ENCODE measurements around the gene TMEM163. TPM values are rescaled to one million over a fixed set of nuclear protein-coding genes. Genes with fewer than 3 reads are reported as not detected.

Gene TMEM163
- total and polyA plus RNA-seq, 4 donors: 13.7 to 77.7 (median 53.6) TPM

DNA sequence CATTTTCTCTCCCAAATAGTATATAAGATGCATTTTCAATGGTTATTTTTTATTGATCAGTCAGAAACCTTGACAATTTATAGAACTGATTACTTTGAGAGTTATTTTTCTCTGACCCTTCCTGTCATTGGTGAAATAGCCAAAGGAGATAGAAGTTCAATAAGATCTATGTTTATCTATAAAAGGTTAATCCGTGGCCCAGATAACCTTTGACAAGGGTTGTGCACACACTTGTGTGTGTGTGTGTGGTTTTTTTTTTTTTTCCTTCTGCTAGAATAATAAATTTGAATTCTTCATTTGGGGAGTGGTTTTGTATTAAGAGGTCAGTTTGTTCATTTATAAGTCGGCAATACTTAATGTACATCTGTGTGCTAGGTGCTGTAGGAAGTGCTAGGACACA is 304.9 kb downstream of the TMEM163 start:
- Histone ChIP-seq H3K9me3 (ENCODE audit: control insufficient read depth, insufficient read depth, low read length) (no peaks in the 10 kb centered on the region), H3K4me3 (ENCODE audit: low read depth, low read length) (no peak overlapping the region), H3K36me3 (ENCODE audit: control insufficient read depth, insufficient read depth, low read length) (peaks cover 2% of the 10 kb centered on the region), H3K27me3 (ENCODE audit: control insufficient read depth, insufficient read depth, low read length) (no peaks in the 10 kb centered on the region), H3K27ac (ENCODE audit: low read depth, low read length) (no peak overlapping the region), H3K4me1 (ENCODE audit: control insufficient read depth, insufficient read depth, low read length) (peaks cover 17% of the 10 kb centered on the region)
- no CpG with 5 or more reads among the region's 2 CpGs for WGBS (ENCODE audit: insufficient coverage)
- no peak for DNase-seq (ENCODE audit: low read depth in 4 of 6, low spot score in 6 of 6)

DNA sequence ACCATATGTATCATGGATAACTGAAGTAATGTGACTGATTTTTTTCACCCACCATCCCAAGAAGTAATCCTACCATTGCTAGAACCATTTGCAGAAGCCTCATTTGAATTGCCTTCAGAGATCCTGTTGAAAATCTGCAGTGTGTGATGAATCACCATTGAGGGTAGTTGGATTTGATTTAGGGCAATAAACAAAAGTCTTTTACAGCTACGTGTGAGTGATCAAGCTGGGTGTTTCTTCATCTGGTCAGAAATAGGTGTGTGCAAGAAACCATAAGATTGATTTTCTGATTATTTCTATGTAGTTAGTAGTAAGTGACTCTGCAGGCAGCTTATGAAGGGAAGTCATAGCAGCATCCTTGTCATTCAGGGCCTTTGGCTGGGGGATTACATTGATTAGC is 305.4 kb downstream of the TMEM163 start:
- 67% methylated on average over 1 of the region's 1 CpG for WGBS (ENCODE audit: insufficient coverage)
- Histone ChIP-seq H3K27ac (ENCODE audit: low read depth, low read length) (no peak overlapping the region), H3K4me1 (ENCODE audit: control insufficient read depth, insufficient read depth, low read length) (peaks cover 17% of the 10 kb centered on the region)

DNA sequence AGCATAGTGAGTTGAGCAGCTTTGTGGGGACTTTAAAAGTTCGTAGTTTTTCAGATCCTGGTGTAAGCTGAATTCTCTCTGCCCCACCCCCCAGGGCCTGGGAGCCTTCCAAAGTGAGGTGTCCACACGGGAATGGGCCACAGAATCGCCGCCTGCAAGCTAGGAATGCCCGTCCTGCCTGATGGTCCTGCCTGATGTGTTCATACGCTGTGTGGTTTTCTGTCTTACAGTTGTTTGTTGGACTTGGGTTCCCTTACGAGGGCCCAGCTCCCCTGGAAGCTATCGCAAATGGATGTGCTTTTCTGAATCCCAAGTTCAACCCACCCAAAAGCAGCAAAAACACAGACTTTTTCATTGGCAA is 306.2 kb downstream of the TMEM163 start:
- H3K4me1 ChIP-seq (ENCODE audit: control insufficient read depth, insufficient read depth, low read length): peaks cover 17% of the 10 kb centered on the region
- no peaks in the 10 kb centered on the region for H3K9me3 ChIP-seq (ENCODE audit: control insufficient read depth, insufficient read depth, low read length)
- DNase-seq (ENCODE audit: low read depth in 4 of 6, low spot score in 6 of 6): no peak
- no peak overlapping the region for H3K4me3 ChIP-seq (ENCODE audit: low read depth, low read length)
- no peaks in the 10 kb centered on the region for H3K27me3 ChIP-seq (ENCODE audit: control insufficient read depth, insufficient read depth, low read length)
- H3K36me3 ChIP-seq (ENCODE audit: control insufficient read depth, insufficient read depth, low read length): peaks cover 2% of the 10 kb centered on the region
- H3K27ac ChIP-seq (ENCODE audit: low read depth, low read length): peak overlapping the region; percentile 29
- WGBS (ENCODE audit: insufficient coverage): 43% methylated on average over 1 of the region's 8 CpGs

More for the DNA sequence above, 305.4 kb downstream of the TMEM163 start:
- Histone ChIP-seq H3K9me3 (ENCODE audit: control insufficient read depth, insufficient read depth, low read length) (no peaks in the 10 kb centered on the region), H3K4me3 (ENCODE audit: low read depth, low read length) (no peak overlapping the region), H3K27me3 (ENCODE audit: control insufficient read depth, insufficient read depth, low read length) (no peaks in the 10 kb centered on the region), H3K36me3 (ENCODE audit: control insufficient read depth, insufficient read depth, low read length) (peaks cover 2% of the 10 kb centered on the region)
- DNase-seq (ENCODE audit: low read depth in 4 of 6, low spot score in 6 of 6): no peak

DNA sequence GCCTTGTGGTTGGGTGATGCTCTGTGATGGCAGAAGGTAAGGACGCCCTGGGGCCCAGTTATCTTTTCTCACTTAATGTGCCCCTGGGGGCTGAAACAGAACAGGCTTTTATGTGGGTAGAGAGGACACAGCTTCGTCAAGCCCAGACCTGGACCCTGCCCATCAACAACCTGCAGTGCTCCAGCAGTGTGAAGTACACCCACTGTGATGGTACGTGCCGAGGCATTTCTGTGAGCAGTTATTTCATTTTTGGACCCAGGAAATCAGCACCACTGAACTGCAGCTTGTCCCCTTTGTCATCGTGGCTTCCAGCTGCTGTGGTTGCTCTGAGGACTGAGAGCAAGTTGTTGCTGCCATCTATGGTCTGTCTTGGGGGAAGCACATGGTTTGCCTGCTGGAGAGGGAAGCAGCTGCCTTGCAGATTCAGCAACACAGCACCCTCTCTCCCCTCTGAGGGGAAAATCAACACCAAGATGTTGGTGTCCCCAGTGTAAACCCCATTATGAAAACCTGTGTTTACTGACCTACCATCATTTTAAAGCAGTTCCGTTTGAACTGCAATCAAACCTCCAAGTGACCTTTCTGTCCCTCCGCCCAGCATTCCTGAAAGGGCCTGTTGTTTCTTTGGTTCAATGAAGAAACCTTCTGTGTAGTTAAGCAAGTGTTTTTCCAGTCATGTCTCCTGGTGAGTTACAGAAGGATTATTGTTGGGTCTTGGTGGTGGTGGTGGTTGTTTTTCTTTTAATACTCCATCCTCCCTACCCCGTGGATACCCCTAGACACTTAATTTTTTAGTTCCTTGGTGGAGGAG is 306.8 kb downstream of the TMEM163 start:
- H3K27ac ChIP-seq (ENCODE audit: low read depth, low read length): peak overlapping the region; percentile 29
- H3K4me3 ChIP-seq (ENCODE audit: low read depth, low read length): peak overlapping the region; percentile 1
- DNase-seq (ENCODE audit: low read depth in 4 of 6, low spot score in 6 of 6): peak; percentile 74 to 98 (median 82)

DNA sequence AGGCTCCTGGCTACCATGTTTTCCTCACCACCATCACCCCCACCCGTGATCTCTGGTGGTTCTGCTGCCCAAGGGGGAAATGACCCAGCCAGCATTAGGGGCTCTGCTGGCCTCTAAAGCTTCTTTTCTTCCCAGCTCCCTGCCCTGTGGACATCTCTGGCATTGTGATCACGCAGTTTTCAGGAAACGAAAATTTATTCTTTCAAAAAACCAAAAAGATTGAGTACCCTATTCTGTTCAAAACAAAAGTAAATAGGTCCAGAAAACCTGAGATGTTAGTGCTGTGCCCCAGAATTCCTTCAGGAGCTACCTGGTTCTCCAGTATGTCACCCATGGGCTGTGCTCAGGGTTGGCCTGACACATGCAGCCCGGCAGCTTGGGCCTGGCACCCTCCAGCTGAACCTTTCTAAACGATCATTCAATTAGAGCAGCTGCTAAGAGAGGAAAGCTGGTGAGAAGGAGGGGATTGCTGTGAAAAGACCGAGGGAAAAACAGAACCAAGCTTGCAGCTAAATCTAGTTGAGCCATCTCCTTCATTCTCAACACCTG is 307.4 kb downstream of the TMEM163 start:
- Histone ChIP-seq H3K4me1 (ENCODE audit: control insufficient read depth, insufficient read depth, low read length) (peaks cover 19% of the 10 kb centered on the region), H3K36me3 (ENCODE audit: control insufficient read depth, insufficient read depth, low read length) (peaks cover 2% of the 10 kb centered on the region), H3K27me3 (ENCODE audit: control insufficient read depth, insufficient read depth, low read length) (no peaks in the 10 kb centered on the region), H3K9me3 (ENCODE audit: control insufficient read depth, insufficient read depth, low read length) (no peaks in the 10 kb centered on the region), H3K4me3 (ENCODE audit: low read depth, low read length) (no peak overlapping the region), H3K27ac (ENCODE audit: low read depth, low read length) (peak overlapping the region; percentile 29)
- peak in 4 of 6 donors; percentile 17 to 80 (median 46) for DNase-seq (ENCODE audit: low read depth in 4 of 6, low spot score in 6 of 6)
- 72% methylated on average over 2 of the region's 6 CpGs for WGBS (ENCODE audit: insufficient coverage)

More for the DNA sequence above, 306.8 kb downstream of the TMEM163 start:
- Histone ChIP-seq H3K27me3 (ENCODE audit: control insufficient read depth, insufficient read depth, low read length) (no peaks in the 10 kb centered on the region), H3K9me3 (ENCODE audit: control insufficient read depth, insufficient read depth, low read length) (no peaks in the 10 kb centered on the region), H3K4me1 (ENCODE audit: control insufficient read depth, insufficient read depth, low read length) (peaks cover 17% of the 10 kb centered on the region), H3K36me3 (ENCODE audit: control insufficient read depth, insufficient read depth, low read length) (peaks cover 2% of the 10 kb centered on the region)
- WGBS (ENCODE audit: insufficient coverage): 5% methylated on average over 5 of the region's 8 CpGs

DNA sequence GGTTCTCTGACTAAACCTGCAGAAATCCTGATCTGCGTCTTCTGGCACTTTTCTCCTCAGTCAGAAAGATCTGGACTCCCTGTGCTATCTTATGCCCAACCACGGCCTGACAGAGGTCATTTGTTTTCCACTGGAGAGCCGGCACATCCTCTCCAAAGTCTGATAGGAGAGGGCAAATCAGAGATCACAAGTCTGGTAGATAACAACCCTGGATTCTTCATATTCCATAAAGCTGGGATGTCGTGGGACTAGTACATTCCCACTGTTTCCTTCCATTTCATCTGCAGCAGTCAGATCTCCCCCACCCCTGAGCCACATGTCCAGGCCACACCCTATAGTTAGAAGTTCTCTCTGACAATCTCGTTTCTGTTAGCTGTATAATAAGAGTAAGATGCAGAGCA is 308.0 kb downstream of the TMEM163 start:
- no peaks in the 10 kb centered on the region for H3K9me3 ChIP-seq (ENCODE audit: control insufficient read depth, insufficient read depth, low read length)
- H3K4me3 ChIP-seq (ENCODE audit: low read depth, low read length): no peak overlapping the region
- peaks cover 2% of the 10 kb centered on the region for H3K36me3 ChIP-seq (ENCODE audit: control insufficient read depth, insufficient read depth, low read length)
- 68% methylated on average over 3 of the region's 5 CpGs for WGBS (ENCODE audit: insufficient coverage)
- H3K4me1 ChIP-seq (ENCODE audit: control insufficient read depth, insufficient read depth, low read length): peaks cover 20% of the 10 kb centered on the region
- H3K27me3 ChIP-seq (ENCODE audit: control insufficient read depth, insufficient read depth, low read length): no peaks in the 10 kb centered on the region
- no peak for DNase-seq (ENCODE audit: low read depth in 4 of 6, low spot score in 6 of 6)
- H3K27ac ChIP-seq (ENCODE audit: low read depth, low read length): no peak overlapping the region

DNA sequence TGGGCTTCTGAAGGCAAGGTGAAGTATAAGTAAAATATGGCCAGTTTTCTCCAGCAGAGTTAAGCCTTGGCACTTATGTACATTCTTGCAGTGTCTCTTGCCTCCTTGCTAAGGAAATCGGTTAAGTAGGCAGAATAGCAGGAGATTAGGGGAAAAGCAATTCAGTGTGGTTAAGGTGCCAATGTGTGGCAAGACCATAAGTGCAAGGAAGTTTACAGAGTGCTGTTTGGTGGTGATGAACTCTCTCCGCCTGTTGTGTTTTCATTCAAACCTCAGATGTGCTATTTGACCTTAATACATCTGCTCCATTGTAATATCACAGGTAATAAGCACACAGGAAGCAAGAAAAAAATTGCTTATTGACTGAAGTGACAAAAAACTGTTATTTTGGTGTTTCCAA is 308.8 kb downstream of the TMEM163 start:
- DNase-seq (ENCODE audit: low read depth in 4 of 6, low spot score in 6 of 6): no peak
- H3K4me3 ChIP-seq (ENCODE audit: low read depth, low read length): no peak overlapping the region
- no peaks in the 10 kb centered on the region for H3K27me3 ChIP-seq (ENCODE audit: control insufficient read depth, insufficient read depth, low read length)
- peaks cover 20% of the 10 kb centered on the region for H3K4me1 ChIP-seq (ENCODE audit: control insufficient read depth, insufficient read depth, low read length)
- no peak overlapping the region for H3K27ac ChIP-seq (ENCODE audit: low read depth, low read length)
- H3K36me3 ChIP-seq (ENCODE audit: control insufficient read depth, insufficient read depth, low read length): peaks cover 2% of the 10 kb centered on the region
- WGBS (ENCODE audit: insufficient coverage): 63% methylated on average over 1 of the region's 2 CpGs
- no peaks in the 10 kb centered on the region for H3K9me3 ChIP-seq (ENCODE audit: control insufficient read depth, insufficient read depth, low read length)

DNA sequence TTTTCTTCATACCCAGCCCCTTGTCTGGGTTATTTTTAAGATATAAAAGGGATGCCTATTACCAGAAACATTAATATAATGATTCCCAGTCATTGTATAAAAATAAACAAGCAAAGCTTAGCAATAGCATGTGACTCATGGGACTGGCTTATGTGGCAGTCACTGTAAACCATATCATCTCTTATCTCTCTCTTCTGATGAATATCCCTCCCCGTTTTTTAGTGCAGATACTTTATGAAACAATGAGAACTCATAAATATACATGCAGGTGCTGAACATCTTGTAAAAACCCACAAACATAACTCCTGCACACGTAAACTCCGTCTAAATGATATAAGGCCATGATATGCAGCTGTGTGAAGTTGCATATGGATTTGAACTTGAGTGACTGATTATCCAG is 310.0 kb downstream of the TMEM163 start:
- no peak for DNase-seq (ENCODE audit: low read depth in 4 of 6, low spot score in 6 of 6)
- peaks cover 20% of the 10 kb centered on the region for H3K4me1 ChIP-seq (ENCODE audit: control insufficient read depth, insufficient read depth, low read length)
- H3K27me3 ChIP-seq (ENCODE audit: control insufficient read depth, insufficient read depth, low read length): no peaks in the 10 kb centered on the region
- H3K27ac ChIP-seq (ENCODE audit: low read depth, low read length): no peak overlapping the region
- H3K9me3 ChIP-seq (ENCODE audit: control insufficient read depth, insufficient read depth, low read length): no peaks in the 10 kb centered on the region
- peaks cover 2% of the 10 kb centered on the region for H3K36me3 ChIP-seq (ENCODE audit: control insufficient read depth, insufficient read depth, low read length)
- H3K4me3 ChIP-seq (ENCODE audit: low read depth, low read length): no peak overlapping the region
- WGBS (ENCODE audit: insufficient coverage): no CpG with 5 or more reads among the region's 3 CpGs

DNA sequence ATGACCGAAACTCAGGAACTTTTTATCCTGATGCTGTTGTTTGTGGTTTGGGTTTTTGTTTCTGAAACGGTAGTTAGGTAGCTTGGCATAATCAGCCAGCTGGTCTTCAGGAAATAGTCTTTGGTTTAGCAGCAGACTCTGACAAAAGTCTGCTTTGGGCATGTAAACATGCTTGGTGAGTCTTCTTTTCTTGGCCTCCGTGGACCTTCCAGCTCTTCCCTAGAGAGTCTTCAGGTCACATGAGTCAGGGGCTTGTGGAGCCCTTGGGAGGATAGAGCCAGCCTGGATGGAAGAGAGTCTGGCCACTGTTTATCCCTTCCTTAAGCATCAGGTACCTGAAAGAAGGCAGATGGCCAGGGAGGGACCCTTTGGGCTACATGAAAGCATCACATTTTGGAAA is 310.4 kb downstream of the TMEM163 start:
- DNase-seq (ENCODE audit: low read depth in 4 of 6, low spot score in 6 of 6): no peak
- no peaks in the 10 kb centered on the region for H3K9me3 ChIP-seq (ENCODE audit: control insufficient read depth, insufficient read depth, low read length)
- no peaks in the 10 kb centered on the region for H3K27me3 ChIP-seq (ENCODE audit: control insufficient read depth, insufficient read depth, low read length)
- 72% methylated on average over 3 of the region's 3 CpGs for WGBS (ENCODE audit: insufficient coverage)
- no peak overlapping the region for H3K27ac ChIP-seq (ENCODE audit: low read depth, low read length)
- peaks cover 2% of the 10 kb centered on the region for H3K36me3 ChIP-seq (ENCODE audit: control insufficient read depth, insufficient read depth, low read length)
- no peak overlapping the region for H3K4me3 ChIP-seq (ENCODE audit: low read depth, low read length)
- H3K4me1 ChIP-seq (ENCODE audit: control insufficient read depth, insufficient read depth, low read length): peaks cover 20% of the 10 kb centered on the region
